ENCODE measurements around the gene APBA2. TPM values are rescaled to one million over a fixed set of nuclear protein-coding genes. Genes with fewer than 3 reads are reported as not detected.

The APBA2 gene
- polyA plus RNA-seq, 3 donors = 13.1 to 16.6 (median 15.2) TPM

DNA sequence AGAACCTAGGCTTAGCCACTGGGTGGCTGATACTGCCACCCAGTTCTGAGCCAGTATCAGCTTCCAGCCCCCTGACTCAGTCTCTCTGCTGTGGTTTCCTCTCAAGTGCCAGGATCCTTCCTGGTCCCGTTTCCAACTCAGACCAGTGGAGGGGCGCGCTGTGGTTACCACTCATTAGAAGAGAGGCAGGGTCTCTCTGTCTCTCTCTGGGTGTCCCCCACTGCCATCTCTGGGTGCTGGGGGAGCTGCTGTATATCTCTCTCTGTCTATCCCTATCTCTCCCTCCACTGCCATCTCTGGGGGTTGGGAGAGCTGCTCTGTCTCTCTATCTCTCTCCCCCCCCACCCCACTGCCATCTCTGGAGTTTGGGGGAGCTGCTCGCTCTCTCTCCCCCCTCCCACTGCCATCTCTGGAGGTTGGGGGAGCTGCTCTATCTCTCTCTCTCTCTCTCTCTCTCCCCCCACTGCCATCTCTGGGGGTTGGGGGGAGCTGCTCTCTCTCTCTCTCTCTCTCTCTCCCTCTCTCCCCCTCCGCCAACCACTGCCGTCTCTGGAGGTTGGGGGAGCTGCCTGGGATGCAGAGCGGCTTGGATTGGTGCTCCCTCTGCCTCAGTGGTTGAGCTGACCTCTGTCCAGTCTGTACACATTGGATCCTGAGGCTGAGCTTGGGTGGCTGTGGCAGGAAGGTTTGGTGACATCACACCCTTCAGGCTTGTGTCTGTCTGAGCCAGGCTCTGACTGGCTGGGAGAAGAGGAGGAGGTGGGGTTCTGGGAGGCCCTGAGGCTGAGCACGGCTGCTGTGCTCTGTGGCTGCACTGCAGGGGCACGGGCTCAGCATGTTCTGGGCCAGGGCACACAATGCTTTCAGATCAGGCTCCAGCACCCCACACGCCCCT, 98.9 kb downstream of the APBA2 start:
- peak in 7 of 11 donors; percentile 25 to 48 (median 40) for DNase-seq (ENCODE audit: extremely low read depth in 1 of 11, low read depth in 9 of 11, low spot score in 4 of 11)

DNA sequence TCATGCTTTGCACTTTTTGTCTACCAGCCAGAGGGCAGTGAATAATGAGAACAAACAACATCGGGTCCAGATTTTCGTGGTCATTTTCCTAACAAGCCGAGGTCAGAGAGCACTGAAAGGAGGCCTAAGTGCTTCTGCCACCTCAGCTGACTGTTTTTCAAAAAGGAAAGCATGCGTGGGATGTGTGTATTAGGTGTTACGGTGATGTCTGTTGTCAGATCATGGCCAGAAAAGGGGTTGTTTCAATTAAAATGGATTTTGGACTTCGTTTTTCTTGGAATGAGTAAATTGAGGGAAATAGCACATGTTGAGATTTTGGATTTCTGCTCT, 99.5 kb downstream of the APBA2 start:
- no peak for DNase-seq (ENCODE audit: extremely low read depth in 1 of 11, low read depth in 9 of 11, low spot score in 4 of 11)

DNA sequence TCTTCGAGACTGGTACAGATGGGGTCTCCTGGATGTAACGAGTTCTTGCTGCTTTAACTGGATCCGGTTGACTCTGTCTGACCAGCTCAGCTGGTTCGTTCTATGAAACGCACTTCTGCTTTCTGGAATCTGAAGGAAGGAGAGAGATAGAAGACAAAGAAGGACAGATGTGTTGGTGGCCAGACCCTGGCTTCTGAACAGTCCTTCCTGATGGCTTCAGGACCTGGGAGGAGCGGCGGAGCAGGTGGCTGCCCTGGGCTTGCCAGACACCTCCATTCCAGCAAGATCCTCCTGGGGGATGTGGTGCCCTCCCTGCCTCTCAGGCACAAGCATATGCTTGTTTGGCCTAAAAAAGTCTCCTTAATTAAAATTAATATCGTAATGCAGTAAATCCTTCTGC, 99.9 kb downstream of the APBA2 start:
- DNase-seq (ENCODE audit: extremely low read depth in 1 of 11, low read depth in 9 of 11, low spot score in 4 of 11) = no peak

DNA sequence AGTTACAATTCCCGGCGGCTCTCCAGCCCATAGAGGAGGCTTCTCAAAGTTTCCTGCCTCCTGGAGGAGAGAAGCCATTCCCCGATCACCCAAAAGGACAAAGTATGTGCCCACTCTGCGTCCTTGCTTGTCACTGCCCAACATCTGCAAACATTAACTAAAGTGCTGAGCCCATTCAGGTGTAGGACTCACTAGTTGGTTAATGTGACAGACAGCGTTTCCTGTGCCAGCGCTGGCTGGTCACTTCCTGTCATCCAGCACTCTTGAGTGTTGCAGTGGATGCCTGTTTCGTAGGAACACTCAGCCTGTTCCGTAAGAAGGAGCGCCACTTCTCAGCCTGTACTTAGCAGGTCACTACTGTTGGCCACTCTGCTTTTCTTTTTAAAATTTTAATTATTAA, 100.3 kb downstream of the APBA2 start:
- no peak for DNase-seq (ENCODE audit: extremely low read depth in 1 of 11, low read depth in 9 of 11, low spot score in 4 of 11)

DNA sequence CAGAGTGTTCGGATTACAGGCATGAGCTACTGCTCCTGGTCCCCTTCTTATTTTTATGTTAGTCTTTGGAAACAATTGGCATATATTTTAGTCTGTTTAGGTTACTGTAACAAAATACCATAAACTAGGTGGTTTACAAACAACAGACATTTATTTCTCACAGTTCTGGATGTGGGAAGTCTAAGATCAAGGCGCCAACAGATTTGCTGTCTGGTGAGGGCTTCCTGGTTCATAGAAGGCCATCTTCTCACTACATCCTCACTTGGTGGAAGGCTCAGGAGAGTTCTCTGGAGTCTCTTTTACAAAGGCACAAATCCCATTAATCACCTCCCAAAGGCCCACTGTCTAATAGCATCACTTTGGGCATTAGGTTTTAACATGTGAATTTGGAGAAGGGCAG, 101.0 kb downstream of the APBA2 start:
- DNase-seq (ENCODE audit: extremely low read depth in 1 of 11, low read depth in 9 of 11, low spot score in 4 of 11) = no peak

DNA sequence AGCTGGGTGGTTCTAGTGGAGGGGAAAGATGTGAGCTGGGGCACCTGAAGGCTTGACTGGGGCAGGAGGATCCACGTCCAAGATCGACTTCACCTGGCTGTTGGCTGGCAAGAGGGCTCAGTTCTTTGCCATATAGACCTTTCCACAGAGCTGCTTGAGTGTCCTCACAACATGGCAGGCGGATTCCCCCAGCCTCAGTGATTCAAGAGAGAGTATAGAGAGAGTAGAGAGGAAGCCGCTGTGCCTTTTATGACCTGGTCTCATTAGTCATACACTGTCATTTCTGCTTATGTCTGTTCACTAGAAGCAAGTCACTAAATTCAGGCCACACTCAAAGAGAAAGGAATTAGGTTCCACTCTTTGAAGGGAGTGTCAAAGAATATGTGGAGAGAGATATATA, 101.6 kb downstream of the APBA2 start:
- DNase-seq (ENCODE audit: extremely low read depth in 1 of 11, low read depth in 9 of 11, low spot score in 4 of 11) = no peak

DNA sequence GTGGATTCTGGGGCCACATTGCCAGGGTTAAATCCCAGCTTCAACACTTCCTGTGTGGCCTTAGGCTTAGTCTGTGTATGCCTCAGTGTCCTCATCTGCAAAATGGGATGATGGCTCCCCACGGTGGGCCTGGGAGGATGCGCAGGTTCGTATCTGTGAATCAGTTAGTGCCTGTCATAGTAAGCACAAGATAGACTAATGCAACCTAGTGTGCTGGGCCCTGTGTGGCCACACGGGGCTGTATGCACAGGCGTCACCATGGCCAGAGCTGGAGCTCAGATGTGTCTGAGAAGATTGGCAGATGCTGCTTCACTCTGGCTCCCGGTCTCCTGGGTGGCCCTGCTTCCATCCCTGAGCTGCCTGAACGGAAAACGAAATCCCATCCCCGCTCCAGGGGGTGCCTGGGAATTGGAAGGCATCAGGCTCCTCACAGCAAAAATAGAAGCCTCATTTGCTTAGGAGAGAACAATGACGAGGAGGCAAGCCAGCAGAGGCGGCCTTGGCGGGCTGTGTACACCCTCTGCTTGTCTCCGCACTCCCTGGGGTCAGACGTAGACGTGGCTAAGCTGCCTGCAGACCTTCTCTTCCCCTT, 103.6 kb downstream of the APBA2 start:
- DNase-seq (ENCODE audit: extremely low read depth in 1 of 11, low read depth in 9 of 11, low spot score in 4 of 11) = no peak

DNA sequence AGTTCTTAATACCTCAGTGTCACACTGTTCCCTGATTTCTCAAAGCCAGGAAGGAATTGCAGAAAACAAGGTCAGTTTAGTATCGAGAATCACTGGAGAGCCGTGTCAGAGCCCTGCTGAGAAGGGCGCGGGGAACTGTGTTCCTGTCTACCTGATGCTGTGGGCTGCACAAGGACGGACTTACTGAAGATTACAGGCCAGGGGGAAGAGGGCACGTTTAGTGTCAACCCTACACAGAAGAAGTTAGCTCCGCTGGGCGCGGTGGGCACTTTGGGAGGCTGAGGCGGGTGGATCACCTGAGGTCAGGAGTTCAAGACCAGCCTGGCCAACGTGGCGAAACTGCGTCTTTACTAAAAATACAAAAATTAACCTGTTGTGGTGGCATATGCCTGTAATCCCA, 104.1 kb downstream of the APBA2 start:
- DNase-seq (ENCODE audit: extremely low read depth in 1 of 11, low read depth in 9 of 11, low spot score in 4 of 11) = no peak

DNA sequence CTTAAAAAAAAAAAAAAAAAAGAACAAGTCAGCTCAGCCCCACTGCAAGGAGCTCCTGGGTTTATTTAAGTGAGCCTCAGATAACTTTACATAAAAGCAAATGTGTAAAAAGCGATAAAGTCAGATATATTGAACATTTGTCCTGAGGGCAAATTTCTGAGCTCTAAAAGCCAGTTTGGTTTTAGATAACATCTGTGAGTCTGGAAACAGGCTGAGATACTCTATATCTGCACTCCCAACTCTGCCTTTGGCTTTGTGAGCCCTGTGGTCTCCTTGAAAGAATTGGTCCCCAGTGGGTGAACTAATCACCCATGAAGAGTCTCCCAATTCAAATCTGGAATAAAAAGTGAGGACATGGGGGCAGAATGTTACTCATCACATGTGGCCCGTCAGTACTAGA, 104.6 kb downstream of the APBA2 start:
- no peak for DNase-seq (ENCODE audit: extremely low read depth in 1 of 11, low read depth in 9 of 11, low spot score in 4 of 11)

DNA sequence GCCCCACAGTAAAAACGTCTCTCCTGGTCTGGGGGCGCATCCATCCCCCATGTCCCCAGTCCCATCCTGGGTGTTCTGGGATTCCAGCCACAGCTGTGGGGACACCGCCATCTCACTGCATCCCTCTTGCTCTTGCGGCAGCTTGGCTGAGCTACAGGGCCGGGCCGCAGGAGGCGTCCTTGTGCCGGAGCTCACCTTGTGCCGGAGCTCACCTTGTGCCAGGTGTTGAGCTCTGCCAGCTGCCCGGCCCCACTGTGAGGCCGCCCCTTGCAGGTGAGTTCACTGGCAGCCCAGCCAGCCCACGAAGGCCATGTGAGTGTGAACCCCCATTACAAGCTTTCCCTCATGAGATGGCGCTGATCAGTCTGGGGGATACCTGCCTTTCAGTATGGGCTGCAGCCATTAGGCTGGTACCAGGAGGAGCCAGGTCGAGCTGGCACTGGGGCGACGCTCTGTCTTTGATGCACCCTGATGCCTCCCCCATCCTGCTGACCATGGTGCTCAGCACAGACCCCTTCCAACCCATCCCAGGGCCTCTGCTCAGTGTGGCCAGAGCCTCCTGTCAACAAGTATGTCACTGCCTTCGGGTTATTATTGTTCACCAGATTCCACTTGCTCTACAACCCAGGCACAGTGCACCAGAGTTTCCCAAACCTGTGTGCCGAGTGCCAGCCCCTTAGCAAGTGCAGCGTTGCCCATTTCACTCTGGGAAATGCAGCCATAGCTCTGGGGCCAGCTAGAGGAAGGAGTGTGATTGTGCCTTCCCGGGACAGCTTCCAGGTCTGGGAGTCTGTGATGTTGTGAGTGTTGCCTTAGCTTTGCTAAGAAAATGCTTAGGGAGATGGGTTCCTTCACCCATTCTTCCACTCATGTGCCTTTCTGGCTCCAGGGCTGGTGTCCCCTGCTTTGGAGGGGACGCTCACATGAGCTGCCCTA, 105.7 kb downstream of the APBA2 start:
- no peak for DNase-seq (ENCODE audit: extremely low read depth in 1 of 11, low read depth in 9 of 11, low spot score in 4 of 11)

DNA sequence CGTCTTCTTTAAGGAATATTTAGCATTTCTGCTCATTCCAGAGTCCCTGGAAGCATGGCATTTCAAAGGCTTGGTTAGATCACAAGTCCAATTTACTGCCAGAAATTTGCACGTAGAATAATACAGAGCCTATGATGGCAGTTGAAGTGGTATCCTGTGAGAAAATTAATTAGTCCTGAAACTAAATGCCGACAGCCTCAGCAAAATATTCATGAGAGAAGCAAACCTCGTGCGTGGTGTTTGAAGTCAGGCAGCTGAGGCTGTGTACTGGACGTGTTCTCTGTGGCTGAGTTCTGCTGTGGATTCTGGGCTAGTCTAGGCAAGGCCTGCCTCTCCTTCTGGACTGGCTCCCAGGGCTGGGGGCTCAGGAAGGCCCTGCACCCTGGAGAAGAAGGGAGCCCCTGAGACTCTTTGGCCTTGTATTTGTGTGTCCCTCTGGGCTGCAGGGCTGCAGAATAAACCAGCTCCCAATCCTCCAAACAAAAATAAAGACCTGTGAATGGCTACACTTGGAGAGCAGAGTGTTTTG, 106.6 kb downstream of the APBA2 start:
- no peak for DNase-seq (ENCODE audit: extremely low read depth in 1 of 11, low read depth in 9 of 11, low spot score in 4 of 11)

DNA sequence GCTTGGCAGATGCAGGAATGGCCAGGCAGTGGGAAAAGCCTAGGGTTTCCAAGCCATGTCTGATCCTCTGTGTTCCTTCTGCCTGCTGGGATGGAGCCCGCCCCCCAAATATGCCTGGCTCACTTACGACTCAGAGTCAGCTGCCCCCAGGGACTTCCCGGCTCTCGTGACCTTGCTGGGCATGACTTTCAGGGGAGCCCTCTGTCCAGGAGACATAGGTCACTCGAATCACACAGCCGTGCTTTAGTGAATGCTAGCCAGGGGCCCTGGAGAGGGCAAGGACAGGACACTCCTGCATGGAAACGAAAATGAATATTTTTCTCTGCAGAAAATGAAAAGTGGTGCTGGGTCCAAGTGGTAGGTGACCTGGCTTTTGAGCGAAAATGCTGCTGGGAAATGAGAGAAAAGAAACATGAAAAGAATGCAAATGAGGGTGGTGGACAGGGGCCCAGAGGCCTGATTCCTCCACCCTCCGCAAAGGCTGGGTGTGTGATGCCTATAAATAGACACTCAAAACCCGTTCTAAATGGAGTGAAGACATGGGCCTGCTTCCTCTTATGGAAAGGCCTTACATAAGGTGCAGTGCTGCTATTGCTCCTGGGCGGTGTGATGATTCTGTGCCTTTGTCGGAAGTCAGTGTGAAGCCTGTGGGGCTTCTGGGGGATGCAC, 107.4 kb downstream of the APBA2 start:
- no peak for DNase-seq (ENCODE audit: extremely low read depth in 1 of 11, low read depth in 9 of 11, low spot score in 4 of 11)

DNA sequence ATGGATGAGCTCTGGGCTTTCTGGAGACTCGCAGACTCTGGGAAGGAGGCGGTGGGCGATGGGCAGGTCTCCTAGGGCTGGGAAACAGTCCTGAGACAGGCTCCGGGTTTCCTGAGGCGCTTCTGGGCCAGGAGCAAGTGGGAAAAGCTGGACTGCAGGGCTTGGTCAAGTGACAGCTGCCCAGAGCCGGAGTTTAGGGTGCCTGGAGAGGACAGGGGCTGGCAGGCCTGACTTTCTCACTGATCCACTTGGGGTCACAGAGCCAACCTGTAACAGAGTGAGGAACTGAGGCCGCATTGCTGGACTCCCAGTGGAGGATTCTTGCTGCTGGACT, 107.9 kb downstream of the APBA2 start:
- DNase-seq (ENCODE audit: extremely low read depth in 1 of 11, low read depth in 9 of 11, low spot score in 4 of 11) = no peak

DNA sequence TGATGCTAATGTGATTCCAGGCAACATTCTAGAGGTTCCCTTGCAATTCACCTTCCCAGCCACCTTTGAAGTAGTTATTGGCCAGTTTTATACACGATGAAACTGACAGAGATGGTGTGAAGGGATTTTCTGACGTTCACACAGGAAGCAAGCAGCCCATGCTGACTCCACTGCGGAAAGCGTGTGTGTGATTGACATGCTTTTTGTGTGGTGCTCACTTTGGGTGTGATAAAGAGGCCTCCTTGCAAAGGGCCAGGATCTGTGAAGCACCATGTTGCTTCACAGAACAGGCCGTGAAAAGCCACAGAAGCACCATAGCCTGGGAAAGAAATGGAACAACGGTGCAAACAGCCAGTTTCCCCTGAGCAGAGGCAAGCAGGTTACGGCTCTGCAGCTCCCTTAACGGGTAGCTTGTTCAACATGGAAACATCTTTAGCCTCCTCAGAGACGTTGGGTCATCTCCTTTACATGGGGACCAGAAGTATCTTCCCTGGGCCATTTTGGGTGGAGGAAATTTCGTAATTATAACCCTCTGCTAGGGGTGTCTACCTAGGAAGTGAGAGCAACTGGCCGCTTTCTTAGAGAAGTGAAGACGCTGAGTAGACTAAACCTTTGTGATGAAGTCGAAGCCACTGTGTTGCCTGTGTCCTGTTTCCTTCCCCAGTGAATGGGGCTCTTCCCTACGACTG, 108.5 kb downstream of the APBA2 start:
- no peak for DNase-seq (ENCODE audit: extremely low read depth in 1 of 11, low read depth in 9 of 11, low spot score in 4 of 11)

DNA sequence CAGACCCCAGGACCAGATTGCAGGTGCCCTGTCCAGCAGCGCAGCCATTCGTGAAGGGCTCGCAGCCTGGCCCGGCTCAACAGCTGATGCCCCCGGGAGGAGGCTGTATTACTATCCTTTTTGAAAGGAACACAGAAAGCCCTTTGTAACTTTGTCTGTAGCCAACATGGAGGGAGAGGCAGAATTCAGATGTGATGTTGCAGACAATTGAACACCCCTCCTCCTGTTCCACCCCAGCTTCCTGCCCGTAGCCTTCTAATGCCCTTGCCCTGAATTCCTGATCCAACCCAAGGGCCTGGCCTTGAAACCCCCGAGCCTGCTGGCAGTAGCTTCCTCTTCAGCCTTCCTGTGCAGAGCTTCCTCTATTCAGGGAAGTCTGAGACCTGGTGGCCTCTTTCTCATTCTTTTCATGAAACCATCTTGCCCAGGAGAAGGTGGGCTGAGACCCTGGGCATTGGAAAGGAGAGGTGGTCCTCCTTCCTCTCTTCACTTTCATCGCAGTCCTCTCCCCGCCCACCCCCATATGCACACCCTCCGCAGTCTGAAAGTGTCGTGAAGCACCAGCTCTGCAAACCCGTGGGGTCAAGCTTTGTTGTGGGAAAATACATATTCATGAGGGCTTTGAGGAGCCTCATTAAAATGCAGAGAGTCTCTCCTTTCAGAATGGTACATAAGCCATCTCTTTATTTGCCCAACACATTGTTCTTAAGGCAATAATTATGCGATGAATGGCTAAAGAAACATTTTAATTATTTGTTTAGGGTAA, 109.2 kb downstream of the APBA2 start:
- DNase-seq (ENCODE audit: extremely low read depth in 1 of 11, low read depth in 9 of 11, low spot score in 4 of 11) = no peak

DNA sequence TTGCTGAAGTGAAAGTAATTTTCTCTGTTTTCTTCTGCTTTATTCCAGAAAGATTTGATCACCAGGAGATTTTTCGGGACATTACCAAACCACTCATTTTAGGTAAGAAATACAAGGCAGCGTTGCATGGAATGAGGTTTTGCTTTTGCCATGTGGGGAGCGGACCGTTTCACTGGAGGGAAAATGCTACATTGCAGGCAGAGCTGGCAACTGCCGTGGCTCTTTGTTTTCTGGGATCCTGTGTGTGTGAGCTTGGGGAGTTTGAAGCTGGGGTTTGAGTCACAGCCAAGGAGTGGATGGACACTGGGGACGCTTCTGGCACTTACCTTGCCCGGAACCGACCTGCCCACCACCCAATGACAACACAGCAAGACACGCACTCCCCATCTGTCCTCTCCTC, 109.9 kb downstream of the APBA2 start:
- no peak for DNase-seq (ENCODE audit: extremely low read depth in 1 of 11, low read depth in 9 of 11, low spot score in 4 of 11)

DNA sequence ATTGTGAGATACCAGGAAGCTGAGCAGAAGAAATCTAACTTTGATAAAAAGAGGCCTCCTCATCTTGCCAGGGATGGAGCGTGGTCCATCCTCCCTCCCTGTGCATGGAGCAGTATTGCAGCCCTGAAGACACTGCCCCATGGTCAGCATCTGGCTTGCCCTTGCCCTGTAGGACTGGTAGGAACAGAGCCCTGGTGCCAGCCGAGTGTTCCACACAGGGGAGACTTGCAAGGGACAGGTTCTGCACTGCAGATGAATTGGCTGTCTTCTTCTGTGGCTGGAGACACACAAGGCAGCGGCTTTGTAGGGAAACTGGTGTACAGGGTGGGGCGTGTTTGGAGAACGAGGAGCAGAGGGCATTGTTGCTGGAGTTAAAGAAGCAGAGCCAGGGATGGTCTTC, 110.5 kb downstream of the APBA2 start:
- DNase-seq (ENCODE audit: extremely low read depth in 1 of 11, low read depth in 9 of 11, low spot score in 4 of 11) = no peak

DNA sequence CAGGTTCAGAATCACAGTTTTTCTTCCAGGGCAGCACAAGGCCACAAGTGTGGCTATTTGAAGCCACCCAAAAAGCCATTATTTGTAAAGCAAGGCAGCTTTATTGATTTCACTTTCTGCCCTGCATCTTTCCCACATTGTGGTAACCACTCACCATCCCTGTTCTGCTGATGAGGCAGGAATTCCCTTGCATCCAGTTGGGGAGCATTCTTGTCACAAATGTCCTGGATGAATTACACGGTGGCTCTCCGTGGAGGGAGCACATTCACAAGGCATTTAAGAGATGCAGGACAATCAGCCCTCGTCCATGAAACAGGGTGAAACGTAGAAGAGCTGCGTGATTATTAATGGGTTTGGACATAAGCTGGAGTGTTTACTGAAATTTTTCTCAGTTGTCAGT, 111.2 kb downstream of the APBA2 start:
- DNase-seq (ENCODE audit: extremely low read depth in 1 of 11, low read depth in 9 of 11, low spot score in 4 of 11) = no peak

Measured in renal cortex interstitium (tissue), 11 donors.